GM19328 (cell line): ENCODE measurements around the gene FN1.

Experiments used
- ATAC-seq: cut with Tn5 transposase; IDR thresholded peaks from one replicate; pipeline ENCODE4 v1.9.1; 2021; ENCODE audit warnings: mild to moderate bottlenecking, moderate library complexity; ENCODE audit not compliant: unreplicated experiment

Gene FN1

GRCh38 chr2:215390550-215390913 is 45.3 kb downstream of the FN1 start:
- ATAC-seq = no peak

GRCh38 chr2:215388002-215388728 is 47.7 kb downstream of the FN1 start:
- ATAC-seq = no peak

GRCh38 chr2:215386566-215386965 is 49.3 kb downstream of the FN1 start:
- ATAC-seq = no peak

- no peak for ATAC-seq
These were observed 51.2 kb downstream of the FN1 start for GRCh38 chr2:215384710-215385109.

- no peak for ATAC-seq
These were observed 52.1 kb downstream of the FN1 start for GRCh38 chr2:215383652-215384279.

- no peak for ATAC-seq
These were observed 53.4 kb downstream of the FN1 start for GRCh38 chr2:215382480-215382879.

- ATAC-seq = no peak
These were observed 53.9 kb downstream of the FN1 start for GRCh38 chr2:215382011-215382410.

GRCh38 chr2:215380699-215381098 is 55.2 kb downstream of the FN1 start:
- no peak for ATAC-seq

- ATAC-seq = no peak
These were observed 55.9 kb downstream of the FN1 start for GRCh38 chr2:215379948-215380347.

GRCh38 chr2:215379039-215379438 is 56.8 kb downstream of the FN1 start:
- ATAC-seq = no peak

- no peak for ATAC-seq
These were observed 57.8 kb downstream of the FN1 start for GRCh38 chr2:215378045-215378444.

- ATAC-seq = no peak
These were observed 58.6 kb downstream of the FN1 start for GRCh38 chr2:215377283-215377682.

- ATAC-seq = no peak
These were observed 59.6 kb downstream of the FN1 start for GRCh38 chr2:215376103-215376780.

- no peak for ATAC-seq
These were observed 60.4 kb downstream of the FN1 start for GRCh38 chr2:215375467-215375830.

GRCh38 chr2:215374642-215375466 is 61.0 kb downstream of the FN1 start:
- no peak for ATAC-seq

- no peak for ATAC-seq
These were observed 61.9 kb downstream of the FN1 start for GRCh38 chr2:215374002-215374401.

- no peak for ATAC-seq
These were observed 62.8 kb downstream of the FN1 start for GRCh38 chr2:215372968-215373649.

GRCh38 chr2:215371915-215372897 is 63.7 kb downstream of the FN1 start:
- no peak for ATAC-seq

GRCh38 chr2:215370112-215370965 is 65.5 kb downstream of the FN1 start:
- no peak for ATAC-seq
